GM23248 (cell line): ENCODE measurements around the gene PCDHGB3.
"Not testable (repeated sequence)": the region's sequence is repeated elsewhere in the genome, so short reads cannot be mapped to it uniquely, and the experiment has no call there.

Source experiments
- EZH2 ChIP-seq: fragments of 200-600 bp; sonication (generic); IDR thresholded peaks from 2 replicates; pipeline ENCODE4 v1.6.1; 2018; ENCODE audit warnings: antibody characterized with exemption, mild to moderate bottlenecking; ENCODE audit not compliant: insufficient read depth, poor library complexity, severe bottlenecking
- EZH2phosphoT487 ChIP-seq: fragments of 200-600 bp; sonication (generic); IDR thresholded peaks from 2 replicates; pipeline ENCODE4 v1.6.1; 2018; ENCODE audit warnings: antibody characterized with exemption, moderate library complexity, mild to moderate bottlenecking, low read depth; ENCODE audit not compliant: insufficient read depth

DNA sequence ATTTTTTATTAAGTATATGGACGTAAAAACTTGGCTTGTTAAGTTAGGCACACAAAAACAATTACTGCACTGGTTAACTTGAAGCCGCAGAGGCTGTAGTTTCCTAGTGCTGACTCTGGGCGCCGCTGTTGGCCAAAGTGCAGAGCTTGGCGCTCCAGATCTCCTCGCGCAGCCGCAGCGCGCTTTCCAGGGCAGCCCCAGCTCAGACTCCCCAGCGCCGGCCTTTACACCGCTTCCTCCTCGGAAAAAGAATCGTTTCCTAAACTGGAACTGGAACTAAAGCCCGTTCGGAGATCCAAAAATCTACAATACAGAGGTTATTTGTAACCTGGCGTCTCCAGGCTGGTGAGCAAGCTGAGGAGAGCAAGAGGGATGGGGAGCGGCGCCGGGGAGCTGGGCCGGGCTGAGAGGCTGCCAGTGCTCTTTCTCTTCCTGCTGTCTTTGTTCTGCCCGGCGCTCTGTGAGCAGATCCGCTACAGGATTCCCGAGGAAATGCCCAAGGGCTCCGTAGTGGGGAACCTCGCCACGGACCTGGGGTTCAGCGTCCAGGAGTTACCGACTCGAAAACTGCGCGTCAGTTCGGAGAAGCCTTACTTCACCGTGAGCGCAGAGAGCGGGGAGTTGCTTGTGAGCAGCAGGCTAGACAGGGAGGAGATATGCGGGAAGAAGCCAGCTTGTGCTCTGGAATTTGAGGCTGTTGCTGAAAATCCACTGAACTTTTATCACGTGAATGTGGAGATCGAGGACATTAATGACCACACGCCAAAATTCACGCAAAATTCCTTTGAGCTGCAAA lies 27.9 kb downstream of the PCDHGB3 start, which contains the start of gene PCDHGB5:
- TF ChIP-seq EZH2phosphoT487, EZH2: not testable (repeated sequence)
